Adrenal gland (tissue), 12 donors: ENCODE results near the gene F5. TPM values are rescaled to one million over a fixed set of nuclear protein-coding genes. Genes with fewer than 3 reads are reported as not detected.

Experiments
- DNase-seq, 7 donors: peaks; one replicate each; pipeline ENCODE4 v3.0.0-alpha.2; 2019 to 2020
- H3K27ac ChIP-seq, 5 donors: fragments of 200-600 bp; sonication (generic) in 4 of 5; 1 replicate in 3 of 5; 2 replicates in 2 of 5; pipeline versions ENCODE4 v1.5.1 to v1.8.0; 2016 to 2020; ENCODE audit warnings: mild to moderate bottlenecking in 1 of 5
- H3K27me3 ChIP-seq: fragments of 200-600 bp; 2 replicates; pipeline ENCODE4 v1.8.0; 2021
- H3K36me3 ChIP-seq, 2 donors: fragments of 200-600 bp; replicated peaks in 1 of 2; 1 replicate in 1 of 2; 2 replicates in 1 of 2; pipeline versions ENCODE4 v1.5.1 to v1.8.0; 2018 to 2022
- H3K4me1 ChIP-seq, 2 donors: fragments of 200-600 bp; replicated peaks in 1 of 2; 1 replicate in 1 of 2; 2 replicates in 1 of 2; pipeline versions ENCODE4 v1.5.1 to v1.8.0; 2018 to 2021
- H3K4me3 ChIP-seq, 4 donors: fragments of 200-600 bp; sonication (generic) in 3 of 4; one replicate each; pipeline ENCODE4 v1.5.1; 2016 to 2018
- H3K9me3 ChIP-seq, 3 donors: fragments of 200-600 bp; sonication (generic) in 1 of 3; replicated peaks in 1 of 3; 1 replicate in 2 of 3; 2 replicates in 1 of 3; pipeline versions ENCODE4 v1.5.1 to v1.8.0; 2016 to 2021
- CTCF ChIP-seq, 6 experiments: fragments of 450-650 bp in 4 of 6; fragments of 200-600 bp in 2 of 6; sonication (generic) in 1 of 6; IDR thresholded peaks; 1 replicate in 5 of 6; 2 replicates in 1 of 6; pipeline versions ENCODE4 v1.5.1 to v1.8.0; 2016 to 2021; ENCODE audit warnings: antibody characterized with exemption in 6 of 6, mild to moderate bottlenecking in 2 of 6, moderate library complexity in 1 of 6
- POLR2A ChIP-seq, 2 donors: fragments of 450-650 bp; IDR thresholded peaks; one replicate each; pipeline ENCODE4 v1.6.1; 2017; ENCODE audit warnings: antibody characterized with exemption in 2 of 2, mild to moderate bottlenecking in 2 of 2, moderate library complexity in 1 of 2
- WGBS, 4 donors: extraction: QIAGEN DNeasy Blood & Tissue Kit in 2 of 4; methylation state at CpG; one replicate each; pipeline versions ENCODE4 v1.1.5 to v1.1.7; 2013 to 2017; 5-methylcytosine and 5-hydroxymethylcytosine counted together
- intact Hi-C, 2 donors: fragments of 100-400 bp; cut with DNase I; formaldehyde crosslinking; loops; one replicate each; pipeline versions ENCODE4 v1.14.1 to v1.15.0; 2022 to 2023
- polyA plus RNA-seq, 3 donors: library from polyadenylated mRNA; stranded (reverse); fragments of 200-250 nt in 2 of 3; fragments of 350-450 nt in 1 of 3; fragmentation: Illumina TruSeq in 1 of 3; extraction: RNeasy Lipid Tissue Mini Kit (QIAGEN cat#74804) in 1 of 3; gene quantifications; one replicate each; pipeline ENCODE4 v1.2.3, GENCODE V29; 2013 to 2014
- total RNA-seq, 9 donors: library from RNA; depleted of rRNA in 4 of 9; stranded (reverse); fragments of >200 nt in 4 of 9; fragments of 120-200 nt in 1 of 9; fragmentation: NEBNext Ultra II Directional in 1 of 9; extraction: Animal tissue kit (Norgen Biotek cat#: 25700) in 1 of 9; gene quantifications; one replicate each; pipeline versions ENCODE4 v1.1.0 to v1.2.4, GENCODE V29; 2013 to 2023
- donor health status: healthy with polysubstance abuse.
- donor health status: Bipolar disorder and iron deficiency.
- donor health status: DM: yes; HTN: yes; CAD: no.
- donor health status: DM: no; HTN: no; CAD: no.
- donor health status: DM: no; HTN: no; CAD: no.
- donor health status: DM: yes; HTN: yes; CAD: no.

Gene F5
- total and polyA plus RNA-seq, 12 donors: under 0.01 to 0.88 (median 0.14) TPM; not detected in 4

DNA sequence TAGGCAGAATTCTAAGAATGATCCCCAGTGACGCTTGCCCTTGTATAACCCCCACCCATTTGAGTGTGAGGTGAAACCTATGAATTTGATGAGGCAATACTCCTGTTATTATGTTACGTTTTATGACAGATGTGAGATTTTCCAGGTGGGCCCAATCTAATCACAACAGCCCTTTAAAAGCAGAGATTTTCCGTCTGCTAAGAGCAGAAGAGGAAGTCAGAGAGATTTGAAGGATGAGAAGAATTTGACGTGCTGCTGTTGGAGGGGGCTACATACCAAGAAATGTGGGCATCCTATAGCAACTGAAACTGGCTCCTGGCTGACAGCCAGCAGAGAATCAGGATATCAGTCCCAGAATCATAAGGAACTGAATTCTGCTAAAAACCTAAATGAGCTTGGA is 98.1 kb downstream of the F5 start:
- no peak for DNase-seq
- Histone ChIP-seq H3K9me3 (no peaks in the 10 kb centered on the region), H3K27ac (no peak overlapping the region), H3K4me3 (no peak overlapping the region), H3K4me1 (peaks cover 10 to 27% of the 10 kb centered on the region in 2 donors), H3K27me3 (no peaks in the 10 kb centered on the region), H3K36me3 (no peaks in the 10 kb centered on the region)
- WGBS, 4 donors: 79 to 90% (median 82%) methylated on average over 4 of the region's 4 CpGs
- no peak for TF ChIP-seq POLR2A (IDR thresholded peaks at IDR 0.05)
- no peak for TF ChIP-seq CTCF (IDR thresholded peaks at IDR 0.05)
- intact Hi-C loops: no loop called here

GRCh38 chr1:169487561-169487960 is 98.7 kb downstream of the F5 start:
- intact Hi-C loops: no loop called here
- DNase-seq: no peak
- no peaks in the 10 kb centered on the region for H3K36me3 ChIP-seq
- no peak overlapping the region for H3K4me3 ChIP-seq
- WGBS, 4 donors: 90 to 92% (median 91%) methylated on average over 16 of the region's 16 CpGs
- no peaks in the 10 kb centered on the region for H3K27me3 ChIP-seq
- peak overlapping the region in 1 of 5 donors; percentile 94 for H3K27ac ChIP-seq
- H3K4me1 ChIP-seq: peaks cover 15 to 33% of the 10 kb centered on the region in 2 donors
- TF ChIP-seq POLR2A (IDR thresholded peaks at IDR 0.05): no peak
- no peak for TF ChIP-seq CTCF (IDR thresholded peaks at IDR 0.05)
- no peaks in the 10 kb centered on the region for H3K9me3 ChIP-seq

- Histone ChIP-seq H3K4me3 (peak overlapping the region in 1 of 4 donors; percentile 70), H3K27me3 (no peaks in the 10 kb centered on the region), H3K36me3 (no peaks in the 10 kb centered on the region), H3K27ac (peak overlapping the region in 4 of 5 donors; percentile 94 to 99 (median 96)), H3K9me3 (no peaks in the 10 kb centered on the region), H3K4me1 (peaks cover 17 to 36% of the 10 kb centered on the region in 2 donors)
- DNase-seq: no peak
- TF ChIP-seq CTCF (IDR thresholded peaks at IDR 0.05) (no peak), POLR2A (IDR thresholded peaks at IDR 0.05) (no peak)
- WGBS, 4 donors: 76 to 86% (median 80%) methylated on average over 5 of the region's 5 CpGs
- intact Hi-C loops: no loop called here
Measured at GRCh38 chr1:169487133-169487532, 99.1 kb downstream of the F5 start.

DNA sequence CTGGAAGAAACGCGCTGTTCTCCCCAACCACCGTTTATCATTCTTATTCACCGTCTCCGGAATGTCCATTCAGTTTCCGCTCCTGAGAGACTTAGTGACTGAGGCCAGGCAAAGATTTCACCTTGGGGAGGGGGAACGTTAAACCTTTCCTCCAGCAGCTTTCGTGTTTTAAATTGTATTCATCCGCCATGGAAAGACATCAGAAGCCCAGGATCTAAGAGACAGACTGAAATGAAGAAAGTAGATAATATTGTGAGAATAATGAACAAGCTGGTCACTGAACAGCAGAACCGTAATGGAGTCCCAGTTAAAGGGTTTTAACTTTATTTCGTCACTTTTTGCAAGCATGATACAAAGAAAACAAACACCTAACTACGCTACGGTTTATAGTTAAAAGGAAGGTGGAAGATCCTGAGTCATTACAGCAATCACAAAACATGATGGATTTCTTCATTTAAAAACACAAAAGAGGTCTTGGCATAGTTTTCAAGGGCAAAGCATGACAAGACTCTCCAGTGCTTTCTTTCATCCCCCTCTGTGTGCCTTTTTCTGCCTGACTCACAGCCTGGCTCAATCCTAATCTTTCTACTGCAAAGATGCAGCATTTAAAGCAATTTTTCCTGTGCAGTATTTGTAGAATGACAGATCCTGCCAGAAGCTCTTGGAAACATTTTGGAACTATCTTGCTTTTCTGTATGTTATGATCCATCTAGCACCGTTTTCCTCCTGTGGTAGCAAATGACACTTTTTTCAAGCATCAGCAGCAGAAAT is 99.8 kb downstream of the F5 start:
- TF ChIP-seq CTCF (IDR thresholded peaks at IDR 0.05) (no peak), POLR2A (IDR thresholded peaks at IDR 0.05) (peak in 1 of 2 donors; percentile 5)
- Histone ChIP-seq H3K27me3 (no peaks in the 10 kb centered on the region), H3K36me3 (no peaks in the 10 kb centered on the region), H3K4me1 (peaks cover 17 to 36% of the 10 kb centered on the region in 2 donors), H3K9me3 (no peaks in the 10 kb centered on the region), H3K4me3 (peak overlapping the region in 3 of 4 donors; percentile 34 to 85 (median 70)), H3K27ac (peak overlapping the region; percentile 94 to 99 (median 96))
- intact Hi-C loops: no loop called here
- peak; percentile 51 to 82 (median 68) for DNase-seq
- 1 to 2% (median 2%) methylated on average over 12 to 14 of the region's 14 CpGs for WGBS, 4 donors
